ENCODE results near the gene NEDD4.
"Not testable (repeated sequence)": the region's sequence is repeated elsewhere in the genome, so short reads cannot be mapped to it uniquely, and the experiment has no call there.

Gene NEDD4

GRCh38 chr15:55834331-55834730, 159.1 kb downstream of the NEDD4 start:
- in situ Hi-C loops (cut with HindIII; ENCODE audit: low sequenced_read_pairs): no loop called here

- in situ Hi-C loops (cut with HindIII; ENCODE audit: low sequenced_read_pairs): no loop called here
Measured at GRCh38 chr15:55829826-55830225, 163.6 kb downstream of the NEDD4 start.

DNA sequence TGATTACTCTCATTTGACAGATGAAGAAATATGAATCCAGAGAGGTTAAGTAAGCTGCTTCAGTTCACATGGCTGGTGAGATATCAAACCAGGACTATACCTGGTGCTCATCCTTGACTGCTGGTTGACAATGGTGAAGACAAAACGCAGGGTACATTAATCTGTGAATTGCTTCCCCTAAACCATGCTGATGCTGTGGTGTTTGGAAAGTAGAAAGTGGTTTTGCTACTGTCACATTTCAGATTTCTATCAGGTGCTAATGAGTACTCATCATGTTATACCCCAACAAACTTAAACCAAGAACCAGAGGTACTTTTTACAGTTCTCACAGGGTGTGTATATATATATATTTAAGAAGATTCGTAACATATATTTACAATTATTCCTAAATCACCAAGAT, 165.5 kb downstream of the NEDD4 start:
- in situ Hi-C loops (cut with HindIII; ENCODE audit: low sequenced_read_pairs): no loop called here

DNA sequence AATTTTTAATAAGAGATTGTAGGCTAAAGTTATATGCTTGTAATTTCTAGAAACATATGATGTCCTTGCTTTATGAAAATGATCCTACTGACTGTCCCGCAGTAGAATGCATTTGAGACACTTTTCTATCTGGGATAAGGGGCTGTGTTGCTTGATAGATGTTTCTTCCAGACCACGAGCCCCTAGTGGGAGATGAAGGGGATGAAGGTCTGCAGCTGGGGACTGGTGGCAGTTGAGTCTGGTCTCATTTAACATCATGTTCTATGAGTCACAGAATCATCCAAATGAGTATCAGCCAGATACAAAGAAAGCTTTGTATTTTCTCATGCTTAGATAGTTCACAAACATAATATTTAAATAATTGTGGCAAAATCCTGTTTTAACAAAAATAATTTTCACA, 166.2 kb downstream of the NEDD4 start:
- in situ Hi-C loops (cut with HindIII; ENCODE audit: low sequenced_read_pairs): no loop called here

DNA sequence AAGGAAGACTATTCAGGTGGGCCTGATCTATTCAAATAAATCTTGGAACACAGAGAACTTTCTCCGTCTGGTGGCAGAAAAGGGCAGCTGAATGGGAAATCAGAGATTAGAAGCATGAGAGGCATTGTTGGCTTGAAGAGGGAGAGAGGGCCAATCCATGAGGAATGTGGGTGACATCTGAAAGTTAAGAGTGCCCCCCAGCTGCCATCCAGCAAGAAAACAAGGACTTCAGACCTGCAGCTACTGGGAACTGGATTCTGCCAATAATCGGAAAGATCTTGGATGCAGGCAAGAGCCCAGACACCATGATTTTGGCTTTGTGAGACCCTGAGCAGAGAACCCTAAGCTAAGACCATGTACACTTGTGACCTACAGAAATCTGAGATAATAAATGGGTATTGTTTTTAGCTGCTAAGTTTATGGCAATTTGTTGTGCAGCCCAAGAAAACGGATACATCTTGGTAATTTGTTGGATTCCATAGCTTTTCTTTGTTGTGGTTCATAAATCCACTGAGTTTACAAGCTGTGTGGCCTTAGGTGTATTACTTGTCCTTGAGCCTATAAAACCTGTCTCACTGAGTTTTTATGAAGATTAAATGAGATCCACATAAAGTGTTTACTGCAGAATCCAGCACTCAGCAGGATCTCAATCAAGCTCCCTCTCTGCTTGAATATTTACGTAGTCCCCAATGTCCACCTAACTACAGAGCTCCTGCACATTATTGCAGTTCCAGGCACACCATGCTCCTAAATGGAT, 168.4 kb downstream of the NEDD4 start:
- in situ Hi-C loops (cut with HindIII; ENCODE audit: low sequenced_read_pairs): no loop called here

DNA sequence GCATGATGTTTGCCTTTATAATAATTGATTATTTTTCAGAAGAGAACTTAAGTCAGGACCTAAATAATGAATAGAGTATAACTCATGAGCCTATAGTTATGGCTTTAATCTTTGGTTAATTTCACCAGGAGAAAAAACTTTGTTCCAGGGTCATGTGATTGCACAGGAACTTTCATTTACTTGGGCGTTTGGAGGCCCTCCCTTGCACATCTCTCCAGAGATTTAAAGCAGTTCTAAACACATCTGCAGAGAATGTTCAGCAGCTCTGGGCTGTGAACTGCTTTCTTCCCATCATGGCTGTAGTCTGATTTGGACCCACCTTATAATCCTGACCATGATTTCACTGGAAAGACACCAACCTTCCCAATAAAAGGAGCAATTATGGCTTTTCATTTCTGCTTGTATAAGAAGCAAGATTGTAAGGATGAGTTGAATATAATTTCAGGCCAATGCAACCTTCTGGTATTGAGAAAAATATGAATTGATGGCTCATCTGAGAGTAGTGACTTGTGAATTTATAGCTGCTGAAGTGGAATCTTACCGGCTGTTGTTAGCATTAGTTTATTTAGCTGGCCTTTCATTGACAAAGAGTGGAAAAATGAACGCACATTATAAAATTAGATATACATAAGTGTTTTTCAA, 169.6 kb downstream of the NEDD4 start:
- in situ Hi-C loops (cut with HindIII; ENCODE audit: low sequenced_read_pairs): no loop called here

- in situ Hi-C loops (cut with HindIII; ENCODE audit: low sequenced_read_pairs): no loop called here
Measured at GRCh38 chr15:55823191-55823670, 170.2 kb downstream of the NEDD4 start.

DNA sequence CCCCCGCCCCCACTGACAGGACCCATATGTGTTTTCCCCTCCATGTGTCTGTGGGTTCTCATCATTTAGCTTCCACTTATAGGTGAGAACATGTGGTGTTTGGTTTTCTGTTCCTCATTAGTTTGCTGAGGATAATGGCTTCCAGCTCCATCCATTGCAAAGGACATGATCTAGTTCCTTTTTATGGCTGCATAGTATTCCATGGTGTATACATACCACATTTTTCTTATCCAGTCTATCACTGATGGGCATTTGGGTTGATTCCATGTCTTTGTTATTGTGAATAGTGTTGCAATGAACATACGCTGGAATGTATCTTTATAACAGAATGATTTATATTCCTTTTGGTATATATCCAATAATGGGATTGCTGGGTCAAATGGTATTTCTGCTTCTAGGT, 171.7 kb downstream of the NEDD4 start:
- in situ Hi-C loops (cut with HindIII; ENCODE audit: low sequenced_read_pairs): not testable (repeated sequence)

DNA sequence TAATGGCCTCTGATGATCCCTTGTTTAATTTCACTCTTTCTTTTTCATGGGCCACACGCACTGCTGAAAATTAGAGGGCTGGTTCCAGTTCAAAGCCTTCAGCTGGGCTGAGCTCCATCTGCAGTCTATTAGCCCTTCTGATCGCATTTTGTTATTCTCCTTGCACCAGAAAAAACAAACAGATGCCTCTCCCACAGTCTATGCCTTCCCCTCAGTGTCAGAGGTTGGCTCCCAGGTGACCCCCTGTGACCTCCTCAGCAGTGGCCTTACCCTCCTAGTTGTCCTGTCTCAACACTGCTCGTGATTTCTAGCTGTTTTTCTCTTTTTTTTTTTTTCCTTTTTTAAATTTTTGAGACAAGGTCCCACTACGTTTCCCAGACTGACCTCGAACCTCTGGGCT, 173.4 kb downstream of the NEDD4 start:
- in situ Hi-C loops (cut with HindIII; ENCODE audit: low sequenced_read_pairs): no loop called here

GRCh38 chr15:55819397-55820034, 173.9 kb downstream of the NEDD4 start:
- in situ Hi-C loops (cut with HindIII; ENCODE audit: low sequenced_read_pairs): no loop called here

- in situ Hi-C loops (cut with HindIII; ENCODE audit: low sequenced_read_pairs): no loop called here
Measured at GRCh38 chr15:55816017-55816416, 177.4 kb downstream of the NEDD4 start.

- in situ Hi-C loops (cut with HindIII; ENCODE audit: low sequenced_read_pairs): no loop called here
Measured at GRCh38 chr15:55802600-55803376, 190.6 kb downstream of the NEDD4 start.

- in situ Hi-C loops (cut with HindIII; ENCODE audit: low sequenced_read_pairs): no loop called here
Measured at GRCh38 chr15:55800216-55800615, 193.2 kb downstream of the NEDD4 start.

GRCh38 chr15:55799291-55800212, 193.9 kb downstream of the NEDD4 start:
- in situ Hi-C loops (cut with HindIII; ENCODE audit: low sequenced_read_pairs): no loop called here

- in situ Hi-C loops (cut with HindIII; ENCODE audit: low sequenced_read_pairs): no loop called here
Measured at GRCh38 chr15:55796321-55796965, 197.0 kb downstream of the NEDD4 start.

DNA sequence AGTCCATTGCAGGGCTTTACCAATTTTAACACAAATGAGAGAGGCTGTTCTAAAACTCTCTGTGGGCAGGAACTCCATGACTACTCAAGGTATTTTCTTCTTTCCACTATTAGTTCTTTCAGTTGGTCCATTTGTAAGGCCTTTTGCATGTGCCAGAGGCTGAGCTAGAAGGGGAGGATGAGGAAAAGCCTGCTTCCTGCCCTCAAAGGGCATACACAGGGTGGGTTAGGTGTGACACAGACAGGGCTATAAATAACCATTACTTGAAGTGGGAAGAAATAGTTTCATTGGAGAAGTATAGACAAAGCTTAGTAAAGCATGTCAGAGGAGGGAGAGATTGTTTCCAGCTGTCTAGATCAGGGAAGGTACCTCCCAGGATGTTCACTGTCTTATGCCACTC, 198.4 kb downstream of the NEDD4 start:
- in situ Hi-C loops (cut with HindIII; ENCODE audit: low sequenced_read_pairs): no loop called here

DNA sequence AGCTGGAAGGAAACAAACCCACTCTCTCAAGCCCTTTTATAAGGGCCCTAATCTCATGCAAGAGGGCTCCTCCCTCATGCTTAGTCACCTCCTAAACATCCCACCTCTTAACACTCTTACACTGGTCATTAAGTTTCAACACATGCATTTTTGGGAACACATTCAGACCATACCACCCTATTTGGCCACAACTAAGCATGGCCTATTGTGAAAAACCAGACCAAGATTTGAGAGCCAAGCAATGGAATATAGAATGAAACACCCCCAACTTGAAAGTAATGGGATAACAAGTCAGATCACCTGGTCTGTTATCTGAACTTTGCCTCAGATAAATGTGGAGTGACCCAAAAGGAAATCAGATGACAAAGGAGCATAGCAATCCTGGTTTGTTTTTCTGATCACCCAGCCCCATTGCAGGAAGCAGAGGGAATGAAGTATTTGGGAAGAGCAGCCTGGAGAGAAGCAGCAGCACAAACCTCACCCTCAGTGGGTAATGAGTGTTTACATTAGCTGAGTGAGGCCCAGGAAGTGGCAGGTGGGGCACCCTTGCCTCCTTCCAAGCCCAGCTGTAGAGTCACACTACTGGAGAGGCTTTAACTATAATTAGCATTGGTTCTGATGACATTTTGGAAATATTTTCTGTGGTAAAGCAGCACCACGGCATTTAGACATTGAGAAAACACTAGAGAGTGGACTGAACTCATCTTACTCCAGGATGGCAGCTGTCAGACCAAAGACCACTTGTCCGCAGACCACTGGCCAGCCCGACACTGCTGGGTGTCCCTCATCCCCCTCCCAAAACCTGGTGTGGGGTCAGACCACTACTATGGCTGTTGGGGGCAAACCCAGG, 201.6 kb downstream of the NEDD4 start:
- in situ Hi-C loops (cut with HindIII; ENCODE audit: low sequenced_read_pairs): no loop called here

DNA sequence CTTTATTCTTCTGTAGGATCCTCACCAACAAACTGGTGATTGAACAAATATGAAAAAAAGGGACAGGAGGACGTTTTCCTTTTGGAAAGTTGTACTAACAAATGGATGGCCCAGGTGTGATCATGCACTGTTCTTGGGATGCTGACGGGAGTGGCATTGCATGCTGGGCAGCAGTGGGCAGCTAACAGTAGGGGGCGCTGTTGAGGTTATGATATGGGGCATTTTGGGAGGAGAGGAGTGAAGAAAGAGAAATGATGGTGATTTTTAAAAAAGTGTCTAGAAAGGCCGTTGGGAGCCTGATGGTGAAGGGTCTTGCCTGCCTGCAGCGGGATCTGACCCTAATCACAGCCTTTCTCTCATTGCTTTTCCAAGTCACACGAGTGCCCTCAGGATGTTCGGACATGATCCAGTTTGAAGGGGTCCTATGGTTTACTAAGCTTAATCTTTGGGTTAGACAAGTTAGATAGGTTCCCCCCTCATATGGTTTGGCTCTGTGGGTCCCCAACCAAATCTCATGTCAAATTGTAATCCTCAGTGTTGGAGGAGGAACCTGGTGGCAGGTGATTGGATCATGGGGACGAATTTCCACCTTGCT, 204.2 kb downstream of the NEDD4 start:
- in situ Hi-C loops (cut with HindIII; ENCODE audit: low sequenced_read_pairs): no loop called here

Measured in DLD1 (cell line).